SK-N-SH treated with all-trans-retinoic acid at 6 μM for 48 hours (cell line): ENCODE results near the gene ISOC2.

Experiments used
- ATAC-seq: fragments of 200-7000 bp; cut with Tn5 transposase; 3 replicates; pipeline ENCODE4 v1.9.1; 2020; ENCODE audit warnings: mild to moderate bottlenecking, moderate library complexity
- BACH2 ChIP-seq: fragments of 250-450 bp; sonication (Bioruptor Pico); IDR thresholded peaks from 2 replicates; pipeline ENCODE4 v1.9.0; 2021; ENCODE audit warnings: mild to moderate bottlenecking, borderline replicate concordance
- CREB5 ChIP-seq: fragments of 250-450 bp; sonication (Bioruptor Pico); IDR thresholded peaks from 2 replicates; pipeline ENCODE4 v1.5.1; 2020; ENCODE audit warnings: low read depth, mild to moderate bottlenecking, moderate library complexity
- CSDC2 ChIP-seq: fragments of 250-450 bp; sonication (Bioruptor Pico); IDR thresholded peaks from 2 replicates; pipeline ENCODE4 v1.5.0; 2020; ENCODE audit warnings: mild to moderate bottlenecking, moderate library complexity
- CSRNP3 ChIP-seq: fragments of 250-450 bp; sonication (Bioruptor Pico); IDR thresholded peaks from 2 replicates; pipeline ENCODE4 v1.5.1; 2021; ENCODE audit warnings: mild to moderate bottlenecking, moderate library complexity
- ESRRG ChIP-seq: fragments of 250-450 bp; sonication (Bioruptor Pico); IDR thresholded peaks from 2 replicates; pipeline ENCODE4 v1.6.1; 2021; ENCODE audit warnings: mild to moderate bottlenecking
- GLIS3 ChIP-seq: fragments of 250-450 bp; sonication (Bioruptor Pico); IDR thresholded peaks from 2 replicates; pipeline ENCODE4 v1.5.0; 2020; ENCODE audit warnings: mild to moderate bottlenecking, moderate library complexity
- ISL1 ChIP-seq: fragments of 250-450 bp; sonication (Bioruptor Pico); IDR thresholded peaks from 2 replicates; pipeline ENCODE4 v2.1.2; 2022; ENCODE audit warnings: mild to moderate bottlenecking, moderate library complexity
- OSR1 ChIP-seq: fragments of 250-450 bp; sonication (Bioruptor Pico); IDR thresholded peaks from 2 replicates; pipeline ENCODE4 v1.8.0; 2022; ENCODE audit warnings: moderate library complexity, mild to moderate bottlenecking, inconsistent platforms
- POU6F1 ChIP-seq: fragments of 250-450 bp; sonication (Bioruptor Pico); IDR thresholded peaks from 2 replicates; pipeline ENCODE4 v1.8.0; 2021; ENCODE audit warnings: low read depth, mild to moderate bottlenecking, moderate library complexity, borderline replicate concordance
- PPARA ChIP-seq: fragments of 250-450 bp; sonication (Bioruptor Pico); IDR thresholded peaks from 2 replicates; pipeline ENCODE4 v1.5.0; 2020; ENCODE audit warnings: mild to moderate bottlenecking, borderline replicate concordance
- RARB ChIP-seq: fragments of 250-450 bp; sonication (Bioruptor Pico); IDR thresholded peaks from 2 replicates; pipeline ENCODE4 v1.8.0; 2021; ENCODE audit warnings: mild to moderate bottlenecking, moderate library complexity
- SNAI2 ChIP-seq: fragments of 250-450 bp; sonication (Bioruptor Pico); IDR thresholded peaks from 2 replicates; pipeline ENCODE4 v1.5.0; 2020; ENCODE audit warnings: mild to moderate bottlenecking, moderate library complexity
- TCF4 ChIP-seq: fragments of 250-450 bp; sonication (Bioruptor Pico); IDR thresholded peaks from 2 replicates; pipeline ENCODE4 v1.8.0; 2021; ENCODE audit warnings: mild to moderate bottlenecking, moderate library complexity, borderline replicate concordance
- TOX ChIP-seq: fragments of 250-450 bp; sonication (Bioruptor Pico); IDR thresholded peaks from 2 replicates; pipeline ENCODE4 v1.8.0; 2021; ENCODE audit warnings: mild to moderate bottlenecking, moderate library complexity, borderline replicate concordance
- TSHZ2 ChIP-seq: fragments of 250-450 bp; sonication (Bioruptor Pico); IDR thresholded peaks from 2 replicates; pipeline ENCODE4 v1.5.0; 2020; ENCODE audit warnings: mild to moderate bottlenecking, moderate library complexity
- ZC3H10 ChIP-seq: fragments of 250-450 bp; sonication (Bioruptor Pico); IDR thresholded peaks from 2 replicates; pipeline ENCODE4 v1.5.1; 2021; ENCODE audit warnings: mild to moderate bottlenecking, moderate library complexity
- ZFP3 ChIP-seq: fragments of 250-450 bp; sonication (Bioruptor Pico); IDR thresholded peaks from 2 replicates; pipeline ENCODE4 v1.5.0; 2020; ENCODE audit warnings: mild to moderate bottlenecking, moderate library complexity
- ZFP30 ChIP-seq: fragments of 450-650 bp; formaldehyde crosslinking; IDR thresholded peaks from 2 replicates; pipeline ENCODE4 v1.5.0; 2022; ENCODE audit warnings: mild to moderate bottlenecking, moderate library complexity
- ZNF565 ChIP-seq: fragments of 450-650 bp; formaldehyde crosslinking; conservative IDR thresholded peaks from 2 replicates; pipeline ENCODE4 v1.5.0; 2020; ENCODE audit warnings: low read depth, mild to moderate bottlenecking, moderate library complexity
- ZNF70 ChIP-seq: fragments of 450-650 bp; formaldehyde crosslinking; IDR thresholded peaks from 2 replicates; pipeline ENCODE4 v1.5.0; 2020; ENCODE audit warnings: mild to moderate bottlenecking, moderate library complexity
- ZNF8 ChIP-seq: fragments of 450-650 bp; formaldehyde crosslinking; IDR thresholded peaks from 2 replicates; pipeline ENCODE4 v1.5.0; 2020; ENCODE audit warnings: mild to moderate bottlenecking, moderate library complexity

Gene ISOC2

GRCh38 chr19:55432241-55432959 is 29.0 kb downstream of the ISOC2 start:
- no peak for ATAC-seq
- TF ChIP-seq CSRNP3 (CRISPR knock-in tag), result no peak
- no peak for TF ChIP-seq CSDC2 (CRISPR knock-in tag)
- TF ChIP-seq BACH2 (CRISPR knock-in tag), result no peak
- no peak for TF ChIP-seq ZNF565 (CRISPR knock-in tag)
- no peak for TF ChIP-seq RARB
- TF ChIP-seq TCF4, result no peak
- TF ChIP-seq ZC3H10 (CRISPR knock-in tag), result no peak
- no peak for TF ChIP-seq ZNF70 (CRISPR knock-in tag)
- no peak for TF ChIP-seq POU6F1 (CRISPR knock-in tag)

- no peak for TF ChIP-seq OSR1 (CRISPR knock-in tag)
- no peak for TF ChIP-seq TSHZ2
- TF ChIP-seq RARB, result no peak
- TF ChIP-seq POU6F1 (CRISPR knock-in tag), result no peak
- no peak for TF ChIP-seq ZFP30
- no peak for TF ChIP-seq BACH2 (CRISPR knock-in tag)
- no peak for TF ChIP-seq ZC3H10 (CRISPR knock-in tag)
- no peak for TF ChIP-seq TCF4
- no peak for TF ChIP-seq GLIS3 (CRISPR knock-in tag)
- TF ChIP-seq CREB5 (CRISPR knock-in tag), result no peak
- TF ChIP-seq ZNF565 (CRISPR knock-in tag), result no peak
- TF ChIP-seq SNAI2 (CRISPR knock-in tag), result no peak
- no peak for TF ChIP-seq CSRNP3 (CRISPR knock-in tag)
- no peak for TF ChIP-seq CSDC2 (CRISPR knock-in tag)
- ATAC-seq, result no peak
Observed at GRCh38 chr19:55431183-55431582, 30.3 kb downstream of the ISOC2 start.

GRCh38 chr19:55426042-55426441 is 35.4 kb downstream of the ISOC2 start:
- ATAC-seq, result no peak
- no peak for TF ChIP-seq ZNF8 (CRISPR knock-in tag)
- TF ChIP-seq ISL1, result no peak
- no peak for TF ChIP-seq POU6F1 (CRISPR knock-in tag)
- TF ChIP-seq ZNF70 (CRISPR knock-in tag), result no peak
- TF ChIP-seq ESRRG (CRISPR knock-in tag), result no peak
- no peak for TF ChIP-seq SNAI2 (CRISPR knock-in tag)
- TF ChIP-seq ZFP3, result no peak
- TF ChIP-seq GLIS3 (CRISPR knock-in tag), result no peak
- no peak for TF ChIP-seq CSDC2 (CRISPR knock-in tag)
- no peak for TF ChIP-seq ZFP30
- TF ChIP-seq CSRNP3 (CRISPR knock-in tag), result no peak
- TF ChIP-seq PPARA, result no peak
- TF ChIP-seq TCF4, result no peak
- no peak for TF ChIP-seq TOX (CRISPR knock-in tag)
